Left renal pelvis (tissue), 4 donors: ENCODE data around the gene KCNG1. TPM values are rescaled to one million over a fixed set of nuclear protein-coding genes. Genes with fewer than 3 reads are reported as not detected.
"Not testable (repeated sequence)": the region's sequence is repeated elsewhere in the genome, so short reads cannot be mapped to it uniquely, and the experiment has no call there.

Experiments
- DNase-seq, 4 donors: peaks; one replicate each; pipeline ENCODE4 v3.0.0-alpha.2; 2013; ENCODE audit warnings: low read depth in 4 of 4, low spot score in 3 of 4
- polyA plus RNA-seq, 4 donors: library from polyadenylated mRNA; unstranded; fragments of 120-200 nt; gene quantifications; one replicate each; pipeline ENCODE4 v1.2.1, GENCODE V29; 2013; ENCODE audit not compliant: insufficient read length in 4 of 4

Gene KCNG1, protein sequence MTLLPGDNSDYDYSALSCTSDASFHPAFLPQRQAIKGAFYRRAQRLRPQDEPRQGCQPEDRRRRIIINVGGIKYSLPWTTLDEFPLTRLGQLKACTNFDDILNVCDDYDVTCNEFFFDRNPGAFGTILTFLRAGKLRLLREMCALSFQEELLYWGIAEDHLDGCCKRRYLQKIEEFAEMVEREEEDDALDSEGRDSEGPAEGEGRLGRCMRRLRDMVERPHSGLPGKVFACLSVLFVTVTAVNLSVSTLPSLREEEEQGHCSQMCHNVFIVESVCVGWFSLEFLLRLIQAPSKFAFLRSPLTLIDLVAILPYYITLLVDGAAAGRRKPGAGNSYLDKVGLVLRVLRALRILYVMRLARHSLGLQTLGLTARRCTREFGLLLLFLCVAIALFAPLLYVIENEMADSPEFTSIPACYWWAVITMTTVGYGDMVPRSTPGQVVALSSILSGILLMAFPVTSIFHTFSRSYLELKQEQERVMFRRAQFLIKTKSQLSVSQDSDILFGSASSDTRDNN
- 1 to 10 TPM; 1.7 to 8.7 (median 4.1) TPM for polyA plus RNA-seq

DNA sequence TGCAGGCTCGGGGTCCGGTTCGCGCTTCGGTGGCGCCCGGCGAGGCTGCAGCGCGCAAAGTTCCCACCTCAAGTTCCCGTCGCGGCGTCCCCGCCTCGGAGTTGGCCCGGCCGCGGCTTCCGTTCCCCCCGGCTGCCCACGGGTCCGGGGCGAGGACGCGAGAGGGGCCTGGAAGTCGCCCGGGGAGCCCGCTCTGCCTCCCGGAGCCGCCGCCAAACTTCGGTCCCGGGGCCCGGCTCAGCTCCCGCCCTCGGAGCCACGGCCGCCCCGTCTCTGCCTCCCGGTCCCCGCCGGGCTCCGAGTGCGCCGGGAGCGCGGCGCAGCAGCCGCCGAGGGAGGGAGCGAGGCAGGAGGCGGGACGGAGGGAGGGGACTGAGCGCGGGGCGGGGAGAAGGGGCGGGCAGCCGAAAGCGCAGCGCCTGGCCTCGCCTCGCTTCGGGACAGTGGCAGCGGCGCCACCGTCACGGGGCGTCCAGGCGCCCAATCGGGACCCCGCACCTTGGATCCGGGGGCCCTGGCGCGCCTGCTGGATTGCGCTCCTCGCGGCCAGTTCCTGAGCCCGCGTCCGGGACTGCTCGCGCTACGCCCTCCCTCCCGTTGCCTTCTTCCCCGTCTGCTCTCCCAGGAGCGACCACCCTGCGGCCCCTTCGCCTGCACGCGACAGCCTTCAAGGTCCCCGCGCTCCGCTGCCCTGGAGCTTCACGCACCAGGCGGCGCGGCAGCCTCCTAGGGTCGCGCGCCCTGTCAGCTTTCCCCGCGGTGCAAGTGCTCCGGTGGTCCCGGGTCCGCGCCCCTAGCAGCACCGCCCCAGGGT is at the start of gene KCNG1:
KCNG1 (minus strand) TSS at position 305 of the 814 bp plus-strand sequence. CDS start 12,769 bp downstream, outside the sequence.
- DNase-seq: peak; percentile 58 to 69 (median 61)

DNA sequence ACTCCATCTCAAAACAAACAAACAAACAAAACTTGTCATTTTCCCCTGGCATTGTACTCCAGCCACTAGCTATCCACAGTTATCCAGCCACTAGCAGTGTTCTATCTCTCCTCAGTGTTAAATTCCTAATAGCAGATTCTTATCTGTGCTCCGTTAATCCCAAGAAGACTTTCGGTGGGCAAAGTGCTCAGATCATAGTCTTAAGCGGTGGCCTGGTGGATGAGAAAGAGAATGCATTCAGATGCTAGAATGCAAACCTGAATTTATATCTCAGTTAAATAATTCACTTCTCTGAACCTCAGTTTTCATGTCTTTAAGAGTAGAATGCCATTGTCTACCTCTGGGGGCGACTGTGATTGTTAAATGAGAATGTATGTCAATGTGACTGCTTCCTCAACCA is 47.7 kb upstream of the KCNG1 start:
- no peak for DNase-seq

DNA sequence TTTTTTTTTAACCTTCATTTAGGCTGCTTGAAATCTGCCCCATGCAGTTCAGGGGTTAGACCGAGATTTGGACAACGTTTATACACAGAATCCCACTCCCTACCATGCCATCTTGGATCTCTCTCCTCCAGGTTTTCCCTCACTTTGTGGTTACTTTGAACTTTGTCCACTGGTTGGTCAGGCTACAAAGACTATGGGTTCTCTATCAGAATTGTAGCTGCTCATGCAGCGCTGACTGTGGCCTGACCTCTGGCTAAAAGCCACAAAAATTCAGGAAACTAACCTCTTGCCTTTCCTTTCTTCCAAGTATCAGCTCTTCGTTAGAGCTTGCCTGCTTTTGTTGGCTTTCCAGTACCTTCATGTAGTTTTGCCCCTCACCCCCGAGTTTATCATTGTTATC is 44.9 kb upstream of the KCNG1 start:
- no peak for DNase-seq

DNA sequence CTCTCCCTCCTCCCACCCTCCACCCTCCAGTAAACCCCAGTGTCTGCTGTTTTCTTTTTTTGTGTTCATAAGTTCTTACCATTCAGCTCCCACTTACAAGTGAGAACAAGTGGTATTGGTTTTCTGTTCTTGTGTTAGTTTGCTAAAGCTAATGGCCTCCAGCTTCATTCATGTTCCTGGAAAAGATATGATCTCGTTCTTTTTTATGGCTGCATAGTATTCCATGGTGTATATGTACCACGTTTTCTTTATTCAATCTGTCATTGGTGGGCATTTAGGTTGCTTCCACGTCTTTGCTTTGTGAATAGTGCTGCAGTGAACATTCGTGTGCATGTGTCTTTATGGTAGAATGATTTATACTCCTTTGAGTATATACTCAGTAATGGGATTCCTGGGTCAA is 42.7 kb upstream of the KCNG1 start:
- DNase-seq: no peak

DNA sequence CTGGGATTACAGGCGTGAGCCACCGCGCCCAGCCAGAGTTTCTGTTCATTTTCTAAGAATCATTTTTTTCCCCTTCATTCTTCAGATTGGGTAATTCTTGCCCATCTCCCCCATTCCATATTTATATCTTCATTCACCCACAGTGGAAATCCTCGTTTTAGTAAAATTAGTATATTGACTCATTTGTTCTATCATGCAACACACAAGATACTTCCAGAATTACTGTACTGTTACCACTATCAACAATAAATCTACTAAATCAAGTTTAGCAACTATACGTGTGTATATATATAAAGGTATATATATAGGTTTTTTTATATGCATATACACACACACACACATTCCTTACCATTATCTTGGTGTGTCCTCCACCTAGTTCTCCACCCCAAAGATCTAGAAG is 41.2 kb upstream of the KCNG1 start:
- no peak for DNase-seq

DNA sequence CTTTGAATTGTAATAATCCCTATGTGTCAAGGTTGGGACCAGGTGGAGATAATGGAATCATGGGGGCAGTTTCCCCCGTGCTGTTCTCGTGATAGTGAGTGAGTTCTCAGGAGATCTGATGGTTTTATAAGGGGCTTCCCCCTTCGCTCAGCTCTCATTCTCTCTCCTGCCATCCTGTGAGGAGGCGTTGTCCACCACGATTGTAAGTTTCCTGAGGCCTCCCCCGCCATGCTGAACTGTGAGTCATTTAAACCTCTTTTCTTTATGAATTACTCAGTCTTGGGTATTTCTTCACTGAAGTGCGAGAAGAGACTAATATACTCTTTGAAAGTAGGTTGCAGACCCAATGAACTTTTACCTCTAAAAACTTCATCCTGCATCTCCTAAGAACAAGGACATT is 39.2 kb upstream of the KCNG1 start:
- no peak for DNase-seq

DNA sequence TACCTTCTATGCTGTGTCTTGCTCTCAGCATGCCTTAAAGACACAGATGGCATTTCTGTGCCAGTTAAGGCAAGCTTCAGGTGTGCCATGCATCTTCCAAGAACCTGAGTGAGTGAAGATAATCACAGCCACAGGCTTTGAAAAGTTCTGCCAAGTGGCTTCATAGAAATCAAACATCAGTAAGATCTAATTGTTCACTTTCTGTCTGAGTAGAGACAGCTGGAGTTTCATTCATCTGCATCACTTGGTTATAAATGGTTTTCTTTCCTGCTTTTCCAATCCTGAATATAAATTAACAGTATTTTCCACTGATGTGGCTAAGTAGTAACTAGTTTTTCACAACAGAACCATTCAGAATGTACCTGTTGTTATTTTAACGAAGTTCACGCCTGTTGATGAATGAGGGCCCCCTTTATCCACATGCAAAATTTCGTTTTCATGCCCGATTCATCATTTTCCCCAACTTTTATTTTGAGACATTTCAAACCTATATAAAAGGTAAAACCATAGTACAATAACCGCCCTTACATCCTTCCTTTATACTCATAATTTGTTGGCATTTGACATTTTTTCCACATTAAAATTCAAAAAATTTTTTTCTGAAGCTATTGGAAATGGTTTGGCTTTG is 38.6 kb upstream of the KCNG1 start:
- no peak for DNase-seq

DNA sequence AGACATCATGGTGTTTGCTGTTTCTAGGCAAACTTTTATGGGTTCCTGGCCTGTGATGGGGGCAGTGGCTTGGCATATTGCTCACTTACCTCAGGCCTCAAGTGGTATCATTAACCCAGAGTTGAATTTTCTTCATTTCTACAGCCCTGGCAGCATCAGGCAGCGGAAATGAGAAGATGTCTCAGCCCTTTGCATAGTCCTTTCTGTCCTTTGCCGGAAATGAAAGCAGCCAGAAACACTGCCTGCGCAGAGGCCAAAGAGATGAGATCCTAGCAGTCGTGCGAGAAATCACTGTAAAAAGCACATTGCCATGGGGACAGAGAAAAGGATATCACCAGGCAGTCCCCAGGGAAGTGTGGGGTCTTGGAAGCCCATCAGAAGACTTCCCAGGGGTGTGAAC is 37.4 kb upstream of the KCNG1 start:
- no peak for DNase-seq

DNA sequence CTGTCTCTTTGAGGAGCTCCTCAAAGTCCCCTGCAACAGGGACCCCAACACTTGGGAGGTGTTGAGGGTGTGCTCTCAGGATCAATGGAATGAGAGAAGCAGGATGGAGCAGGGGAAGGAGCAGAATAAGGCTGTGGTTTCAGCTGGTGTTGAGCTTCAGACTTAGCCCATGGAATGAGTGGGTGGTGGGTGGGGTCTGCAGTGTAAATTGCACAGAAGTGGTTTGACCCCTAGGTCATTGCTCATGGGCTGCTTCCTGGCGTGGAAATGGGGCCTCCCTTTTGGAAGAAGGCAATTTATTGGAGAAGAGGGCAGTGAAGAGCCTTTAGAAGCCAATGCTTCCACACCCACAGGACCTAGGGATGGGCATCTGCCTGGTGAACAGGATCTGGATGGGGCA is 37.0 kb upstream of the KCNG1 start:
- no peak for DNase-seq

DNA sequence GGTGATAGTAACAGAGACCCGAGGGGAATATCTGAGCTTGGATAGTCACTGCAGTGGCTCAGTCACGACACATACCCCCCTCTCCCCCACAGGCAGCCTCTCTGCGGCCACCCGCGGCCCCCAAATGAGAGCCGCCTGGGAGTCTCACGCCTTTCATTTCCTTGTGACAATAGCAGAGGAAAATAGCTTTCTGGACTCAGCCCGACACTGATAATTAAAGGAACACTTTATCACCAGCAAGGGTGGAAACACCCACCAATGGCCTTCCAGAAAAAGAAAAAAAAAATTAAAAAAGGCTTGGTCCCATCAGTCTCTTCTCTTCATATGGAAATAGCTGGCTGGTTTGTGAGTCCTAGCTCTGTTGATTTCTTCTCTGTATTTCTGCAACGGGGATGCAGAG is 35.1 kb upstream of the KCNG1 start:
- DNase-seq: no peak

DNA sequence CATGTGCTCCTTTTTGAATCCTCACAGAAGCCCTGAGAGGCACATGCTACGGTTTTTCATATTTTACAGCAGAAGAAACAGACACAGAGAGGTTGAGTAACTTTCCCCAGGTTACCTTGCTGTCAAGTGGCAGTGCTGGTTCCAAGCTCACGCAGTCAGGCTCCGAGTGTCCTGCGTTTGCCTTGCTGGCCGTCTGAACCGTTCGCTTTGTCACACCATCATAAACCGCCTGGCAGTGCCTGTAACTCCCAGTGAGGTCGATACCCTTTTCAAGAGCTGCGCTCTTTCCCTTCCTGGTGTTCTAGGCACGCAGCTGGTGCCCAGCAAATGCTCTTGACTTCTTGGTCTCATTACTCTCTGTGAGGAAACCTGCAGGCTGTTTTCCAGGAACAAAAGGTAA is 31.3 kb upstream of the KCNG1 start:
- no peak for DNase-seq

DNA sequence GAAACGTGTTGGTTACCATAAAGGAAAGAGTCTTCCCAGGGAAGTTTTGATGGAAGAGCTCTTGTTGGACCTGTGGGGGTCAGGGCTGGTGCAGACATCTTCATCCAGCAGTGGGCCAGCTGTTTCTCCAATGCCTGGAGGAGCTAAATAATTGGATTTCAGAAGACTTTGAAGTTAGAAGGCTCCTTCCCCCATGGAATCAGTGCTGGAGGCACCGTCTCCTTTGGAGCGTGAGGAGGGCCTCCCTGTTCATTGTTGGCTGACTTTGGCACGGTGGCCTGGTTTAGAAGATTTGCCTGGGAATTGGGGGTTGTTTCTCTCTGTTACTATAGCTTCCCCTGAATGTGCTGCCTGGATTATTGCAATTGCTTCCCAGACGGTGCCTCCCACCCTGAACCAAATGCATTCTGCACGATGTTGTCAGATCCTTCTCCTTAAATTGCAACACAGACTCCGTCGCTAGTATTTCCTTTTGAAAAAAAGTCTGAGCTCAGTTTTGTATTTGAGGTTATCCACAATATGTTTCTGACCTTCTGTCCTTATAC is 27.7 kb upstream of the KCNG1 start:
- no peak for DNase-seq

DNA sequence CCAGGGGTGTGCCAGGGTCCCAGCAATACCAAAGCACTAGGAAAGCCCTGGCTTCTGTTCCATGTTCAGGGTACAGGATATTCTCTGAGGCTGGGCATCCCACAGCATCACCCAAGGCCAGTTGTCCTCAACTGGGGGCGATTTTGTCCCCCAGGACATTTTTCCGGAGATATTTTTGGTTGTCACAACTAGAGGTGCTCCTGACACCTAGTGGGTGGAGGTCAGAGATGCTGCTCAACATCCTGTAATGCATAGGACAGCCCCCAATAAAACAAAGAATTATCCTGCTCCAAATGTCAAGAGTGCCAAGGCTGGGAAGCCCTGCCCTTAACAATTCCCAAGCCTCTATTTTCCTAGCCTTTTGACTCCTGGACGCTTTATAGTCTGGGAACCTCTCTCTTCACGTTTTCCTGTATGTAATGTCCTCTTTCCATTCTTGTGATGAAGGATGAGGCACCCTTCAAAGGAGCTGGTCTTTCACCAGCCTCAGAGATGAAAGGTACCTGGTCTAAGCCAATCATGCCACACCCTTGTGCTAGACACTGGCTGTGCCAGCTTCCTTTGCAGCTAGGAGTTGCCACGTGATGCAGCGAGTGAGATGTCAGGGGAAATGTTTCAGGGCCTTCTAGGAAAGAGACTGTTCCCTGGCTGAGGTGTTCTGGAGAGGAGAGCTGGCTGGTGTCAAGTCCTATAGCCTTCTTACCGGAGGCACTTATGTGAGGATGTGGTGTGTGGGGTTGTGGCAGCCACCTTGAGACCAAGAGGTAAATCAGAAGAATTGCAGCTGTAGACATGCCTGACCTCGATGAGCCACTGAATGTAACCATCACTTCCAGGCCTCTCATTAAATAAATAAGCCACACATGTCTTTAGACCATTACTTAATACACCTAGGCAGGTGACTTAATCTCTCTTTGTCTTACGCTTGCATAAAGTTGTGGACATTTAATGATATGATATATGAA is 23.4 kb upstream of the KCNG1 start:
- no peak for DNase-seq

DNA sequence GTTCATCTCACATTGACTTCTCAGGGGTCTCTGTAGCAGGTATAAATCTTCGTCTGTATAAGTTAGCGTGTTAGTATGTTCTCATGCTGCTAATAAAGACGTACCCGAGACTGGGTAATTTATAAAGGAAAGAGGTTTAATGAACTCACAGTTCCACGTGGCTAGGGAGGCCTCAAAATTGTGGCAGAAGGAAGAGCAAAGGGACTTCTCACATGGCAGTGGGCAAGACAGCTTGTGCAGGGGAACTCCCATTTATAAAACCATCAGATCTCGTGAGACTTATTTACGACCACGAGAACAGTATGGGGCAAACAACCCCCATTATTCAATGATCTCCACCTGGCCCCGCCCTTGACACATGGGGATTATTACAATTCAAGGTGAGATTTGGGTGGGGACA is 22.6 kb upstream of the KCNG1 start:
- not testable (repeated sequence) for DNase-seq

DNA sequence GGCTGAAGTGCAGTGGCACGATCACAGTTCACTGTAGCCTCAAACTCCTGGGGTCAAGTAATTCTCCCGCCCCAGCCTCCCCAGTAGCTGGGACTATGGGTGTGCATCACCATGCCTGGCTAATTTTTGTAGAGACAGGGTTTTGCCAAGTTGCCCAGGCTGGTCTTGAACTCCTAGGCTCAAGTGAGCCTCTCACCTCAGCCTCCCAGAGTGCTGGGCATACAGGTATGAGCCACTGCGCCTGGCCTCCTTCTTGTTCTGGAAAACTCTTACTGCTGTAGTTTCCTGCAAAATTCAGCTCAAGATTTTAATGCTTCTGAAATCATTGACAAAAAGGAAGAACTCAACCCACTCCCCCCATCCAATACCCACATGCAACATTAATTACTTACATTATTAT is 21.9 kb upstream of the KCNG1 start:
- DNase-seq: no peak

DNA sequence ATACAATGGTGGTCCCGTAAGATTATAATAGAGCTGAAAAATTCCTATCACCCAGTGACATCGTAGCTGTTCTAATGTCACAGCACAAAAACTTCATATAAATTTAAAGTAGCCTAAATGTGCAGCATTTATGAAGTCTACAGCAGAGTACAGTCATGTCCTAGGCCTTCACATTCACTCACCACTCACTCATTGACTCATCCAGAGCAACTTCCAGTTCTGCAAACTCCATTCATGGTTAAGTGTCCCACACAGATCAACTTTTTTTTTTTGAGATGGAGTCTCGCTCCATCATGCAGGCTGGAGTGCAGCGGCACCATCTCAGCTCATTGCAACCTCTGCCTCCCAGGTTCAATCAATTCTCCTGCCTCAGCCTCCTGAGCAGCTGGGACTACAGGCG is 20.9 kb upstream of the KCNG1 start:
- DNase-seq: no peak

DNA sequence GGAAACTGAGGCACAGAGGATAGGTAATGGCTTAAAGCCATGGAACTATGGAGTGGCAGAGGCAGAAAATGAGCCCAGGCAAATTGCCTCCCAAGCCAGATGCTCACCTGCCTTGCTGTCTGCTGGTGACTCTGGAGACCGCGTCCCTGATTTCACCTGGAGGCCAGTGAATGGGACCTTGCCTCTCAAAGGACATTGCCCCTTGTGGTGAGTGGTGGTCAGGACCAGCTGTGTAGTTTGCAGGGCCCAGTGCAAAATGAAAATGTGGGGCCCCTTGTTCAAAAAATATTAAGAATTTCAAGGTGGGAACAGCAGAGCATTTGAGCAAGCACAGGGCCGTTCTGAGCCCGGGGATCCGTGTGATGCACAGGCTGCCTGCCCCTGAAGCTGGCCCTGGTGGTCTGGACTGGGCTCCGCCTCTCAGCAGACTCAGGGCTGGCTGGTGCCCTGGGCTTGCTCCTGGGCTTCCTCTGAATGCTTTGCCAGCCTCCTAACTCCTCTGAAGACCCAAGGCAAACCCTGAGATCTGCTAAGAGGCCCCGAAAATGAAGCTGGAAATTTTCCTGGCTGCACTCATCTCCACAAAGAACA is 19.8 kb upstream of the KCNG1 start:
- no peak for DNase-seq

DNA sequence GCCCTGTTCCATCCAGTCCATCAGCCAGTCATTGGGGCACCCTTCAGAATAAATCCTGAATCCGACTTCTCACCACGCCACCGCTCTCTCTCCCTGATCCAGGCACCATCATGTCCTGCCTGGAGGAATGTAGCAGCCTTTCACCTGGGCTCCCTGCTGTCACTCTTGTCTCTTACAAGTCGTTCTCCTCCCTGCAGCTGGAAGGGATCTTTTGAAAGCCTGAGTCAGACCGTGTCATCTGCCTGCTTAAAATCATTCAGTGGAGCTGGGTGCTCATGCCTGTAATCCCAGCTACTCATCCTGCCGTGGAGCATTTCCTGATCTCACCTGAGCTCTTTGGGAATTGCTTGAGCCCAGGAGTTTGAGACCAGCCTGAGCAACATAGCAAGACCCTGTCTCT is 19.2 kb upstream of the KCNG1 start:
- DNase-seq: no peak

DNA sequence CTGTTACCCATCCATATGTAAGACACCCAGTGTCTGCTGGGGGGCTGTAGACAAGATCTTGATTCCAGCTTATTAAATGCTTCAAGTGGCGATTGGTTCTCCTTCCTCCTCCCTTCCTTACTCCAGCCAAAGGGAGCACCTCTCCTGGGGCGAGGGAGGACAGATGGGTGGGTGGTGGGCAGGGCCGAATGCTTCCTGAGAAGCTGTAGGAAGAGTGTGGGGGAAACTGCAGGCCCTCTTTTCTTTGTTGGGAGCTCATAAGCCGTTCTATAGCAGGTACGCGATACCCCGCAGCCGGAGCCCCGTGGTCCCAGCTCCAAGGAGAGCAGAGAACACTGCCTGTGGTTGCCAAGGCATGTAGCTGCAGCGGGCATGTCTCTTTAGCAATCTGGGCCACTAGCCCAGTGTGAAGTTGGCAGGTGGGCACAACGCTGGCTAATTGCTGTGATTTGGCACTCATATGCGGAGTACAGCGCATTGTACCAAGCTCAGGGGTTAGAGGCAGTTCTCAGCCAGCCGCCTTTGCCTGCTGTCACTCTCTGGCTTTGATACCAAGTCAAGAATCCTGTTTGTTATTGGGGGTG is 14.7 kb upstream of the KCNG1 start:
- DNase-seq: no peak
